ENCODE results near the gene KMT2A.
"Not testable (repeated sequence)": the region's sequence is repeated elsewhere in the genome, so short reads cannot be mapped to it uniquely, and the experiment has no call there.

Gene KMT2A

GRCh38 chr11:118481238-118481637, 44.9 kb downstream of the KMT2A start:
- not testable (repeated sequence) for H3K27ac ChIP-seq; DNase-seq (ENCODE audit: low read depth, low spot score)

- no peak overlapping the region for H3K27ac ChIP-seq
- DNase-seq (ENCODE audit: low read depth, low spot score), result no peak
Observed at GRCh38 chr11:118484405-118484804, 48.1 kb downstream of the KMT2A start.

DNA sequence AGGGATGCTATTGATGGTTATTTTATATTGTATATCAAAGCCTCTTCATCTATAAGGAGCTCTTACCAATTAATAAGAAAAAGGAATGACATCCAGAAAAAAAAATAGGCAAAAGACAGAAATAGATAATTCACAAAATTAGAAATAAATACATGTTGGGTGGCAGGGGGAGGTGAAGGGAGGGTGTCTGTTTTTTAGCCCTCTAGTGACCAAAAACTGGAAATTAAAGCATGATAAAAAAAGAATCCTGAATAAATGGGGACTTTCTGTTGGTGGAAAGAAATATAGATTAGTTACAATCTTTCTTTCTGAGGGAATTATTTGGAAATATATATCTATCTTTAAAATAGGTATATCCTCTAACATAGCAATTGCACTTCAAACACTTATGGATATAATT, 49.0 kb downstream of the KMT2A start:
- no peak for DNase-seq (ENCODE audit: low read depth, low spot score)
- no peak overlapping the region for H3K27ac ChIP-seq

DNA sequence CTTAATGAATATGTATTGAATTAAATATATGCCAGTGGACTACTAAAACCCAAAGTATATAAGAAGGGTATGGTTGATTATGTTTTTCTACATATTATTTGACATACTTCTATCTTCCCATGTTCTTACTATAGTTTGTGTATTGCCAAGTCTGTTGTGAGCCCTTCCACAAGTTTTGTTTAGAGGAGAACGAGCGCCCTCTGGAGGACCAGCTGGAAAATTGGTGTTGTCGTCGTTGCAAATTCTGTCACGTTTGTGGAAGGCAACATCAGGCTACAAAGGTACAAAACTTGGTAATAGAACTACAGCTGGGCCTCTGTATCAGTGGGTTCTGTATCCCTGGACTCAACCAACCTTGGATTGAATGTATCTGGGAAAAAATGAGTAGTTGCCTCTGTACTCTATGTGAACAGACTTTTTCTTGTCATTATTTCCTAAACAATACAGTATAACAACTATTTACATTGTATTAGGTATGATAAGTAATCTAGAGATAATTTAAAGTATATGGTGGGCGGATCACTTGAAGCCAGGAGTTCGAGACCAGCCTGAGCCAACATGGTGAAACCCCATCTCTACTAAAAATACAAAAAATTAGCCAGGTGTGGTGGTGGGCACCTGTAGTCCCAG, 52.3 kb downstream of the KMT2A start:
- H3K27ac ChIP-seq, result no peak overlapping the region
- DNase-seq (ENCODE audit: low read depth, low spot score), result peak; percentile 16

DNA sequence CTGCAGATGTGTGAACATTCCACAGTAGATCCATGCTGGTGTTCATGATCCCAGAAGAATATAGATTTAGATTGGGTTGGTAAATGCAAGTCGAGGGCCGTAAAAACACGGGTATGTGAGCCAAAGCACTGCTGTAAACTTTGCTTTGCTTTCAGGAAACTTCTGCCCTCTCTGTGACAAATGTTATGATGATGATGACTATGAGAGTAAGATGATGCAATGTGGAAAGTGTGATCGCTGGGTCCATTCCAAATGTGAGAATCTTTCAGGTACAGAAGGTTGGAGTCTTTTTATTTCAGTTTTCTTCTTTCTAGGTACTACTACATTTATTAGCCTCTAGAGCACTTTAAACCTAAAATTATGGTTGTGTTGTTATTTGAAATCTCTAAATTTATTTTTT, 54.7 kb downstream of the KMT2A start:
- DNase-seq (ENCODE audit: low read depth, low spot score), result no peak
- H3K27ac ChIP-seq, result no peak overlapping the region

GRCh38 chr11:118497831-118498230, 61.5 kb downstream of the KMT2A start:
- H3K27ac ChIP-seq, result no peak overlapping the region
- DNase-seq (ENCODE audit: low read depth, low spot score), result no peak

- no peak overlapping the region for H3K27ac ChIP-seq
- DNase-seq (ENCODE audit: low read depth, low spot score), result no peak
Observed at GRCh38 chr11:118503216-118503615, 66.9 kb downstream of the KMT2A start.

DNA sequence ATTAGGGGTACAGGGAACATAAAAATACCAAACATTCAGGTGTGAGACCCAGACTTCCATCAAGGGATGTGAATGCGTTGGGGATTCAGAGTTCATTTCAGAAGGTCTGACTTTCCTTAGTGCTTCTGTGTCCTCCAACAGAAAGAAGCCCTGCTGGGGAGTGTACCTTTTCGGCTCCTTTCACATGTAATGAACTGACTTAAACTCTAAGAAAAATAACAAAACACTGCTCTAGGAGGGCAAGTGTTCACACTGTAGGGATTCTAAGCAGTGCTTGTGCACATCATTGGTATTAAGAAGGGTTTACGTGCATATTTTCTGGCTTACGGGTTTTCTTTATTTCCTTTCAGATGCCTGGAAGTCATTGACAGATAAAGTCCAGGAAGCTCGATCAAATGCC, 75.3 kb downstream of the KMT2A start:
- H3K27ac ChIP-seq, result no peak overlapping the region
- no peak for DNase-seq (ENCODE audit: low read depth, low spot score)

GRCh38 chr11:118514103-118514502, 77.8 kb downstream of the KMT2A start:
- no peak for DNase-seq (ENCODE audit: low read depth, low spot score)
- no peak overlapping the region for H3K27ac ChIP-seq

DNA sequence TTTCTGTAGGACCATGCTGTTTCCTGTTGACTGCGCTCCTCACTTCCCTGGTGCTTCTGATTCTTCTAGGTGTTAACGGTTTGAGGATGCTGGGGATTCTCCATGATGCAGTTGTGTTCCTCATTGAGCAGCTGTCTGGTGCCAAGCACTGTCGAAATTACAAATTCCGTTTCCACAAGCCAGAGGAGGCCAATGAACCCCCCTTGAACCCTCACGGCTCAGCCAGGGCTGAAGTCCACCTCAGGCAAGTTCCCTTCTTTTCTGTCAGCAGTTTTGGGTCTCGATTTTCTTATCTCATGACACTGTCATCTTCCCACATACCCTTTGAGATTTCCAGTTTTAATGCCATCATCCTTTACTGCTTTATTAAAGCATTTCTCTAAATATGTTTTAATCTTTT, 83.3 kb downstream of the KMT2A start:
- no peak overlapping the region for H3K27ac ChIP-seq
- DNase-seq (ENCODE audit: low read depth, low spot score), result no peak

DNA sequence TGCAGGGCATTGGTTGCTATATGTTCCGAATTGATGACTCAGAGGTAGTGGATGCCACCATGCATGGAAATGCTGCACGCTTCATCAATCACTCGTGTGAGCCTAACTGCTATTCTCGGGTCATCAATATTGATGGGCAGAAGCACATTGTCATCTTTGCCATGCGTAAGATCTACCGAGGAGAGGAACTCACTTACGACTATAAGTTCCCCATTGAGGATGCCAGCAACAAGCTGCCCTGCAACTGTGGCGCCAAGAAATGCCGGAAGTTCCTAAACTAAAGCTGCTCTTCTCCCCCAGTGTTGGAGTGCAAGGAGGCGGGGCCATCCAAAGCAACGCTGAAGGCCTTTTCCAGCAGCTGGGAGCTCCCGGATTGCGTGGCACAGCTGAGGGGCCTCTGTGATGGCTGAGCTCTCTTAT, 85.6 kb downstream of the KMT2A start:
- no peak overlapping the region for H3K27ac ChIP-seq
- DNase-seq (ENCODE audit: low read depth, low spot score), result no peak

DNA sequence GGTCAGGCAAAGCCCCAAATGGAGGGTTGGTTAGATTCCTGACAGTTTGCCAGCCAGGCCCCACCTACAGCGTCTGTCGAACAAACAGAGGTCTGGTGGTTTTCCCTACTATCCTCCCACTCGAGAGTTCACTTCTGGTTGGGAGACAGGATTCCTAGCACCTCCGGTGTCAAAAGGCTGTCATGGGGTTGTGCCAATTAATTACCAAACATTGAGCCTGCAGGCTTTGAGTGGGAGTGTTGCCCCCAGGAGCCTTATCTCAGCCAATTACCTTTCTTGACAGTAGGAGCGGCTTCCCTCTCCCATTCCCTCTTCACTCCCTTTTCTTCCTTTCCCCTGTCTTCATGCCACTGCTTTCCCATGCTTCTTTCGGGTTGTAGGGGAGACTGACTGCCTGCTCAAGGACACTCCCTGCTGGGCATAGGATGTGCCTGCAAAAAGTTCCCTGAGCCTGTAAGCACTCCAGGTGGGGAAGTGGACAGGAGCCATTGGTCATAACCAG, 86.3 kb downstream of the KMT2A start:
- no peak for DNase-seq (ENCODE audit: low read depth, low spot score)
- H3K27ac ChIP-seq, result no peak overlapping the region

DNA sequence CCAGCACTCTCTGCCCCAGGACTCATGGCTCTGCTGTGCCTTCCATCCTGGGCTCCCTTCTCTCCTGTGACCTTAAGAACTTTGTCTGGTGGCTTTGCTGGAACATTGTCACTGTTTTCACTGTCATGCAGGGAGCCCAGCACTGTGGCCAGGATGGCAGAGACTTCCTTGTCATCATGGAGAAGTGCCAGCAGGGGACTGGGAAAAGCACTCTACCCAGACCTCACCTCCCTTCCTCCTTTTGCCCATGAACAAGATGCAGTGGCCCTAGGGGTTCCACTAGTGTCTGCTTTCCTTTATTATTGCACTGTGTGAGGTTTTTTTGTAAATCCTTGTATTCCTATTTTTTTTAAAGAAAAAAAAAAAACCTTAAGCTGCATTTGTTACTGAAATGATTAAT, 88.1 kb downstream of the KMT2A start:
- no peak for DNase-seq (ENCODE audit: low read depth, low spot score)
- H3K27ac ChIP-seq, result no peak overlapping the region

DNA sequence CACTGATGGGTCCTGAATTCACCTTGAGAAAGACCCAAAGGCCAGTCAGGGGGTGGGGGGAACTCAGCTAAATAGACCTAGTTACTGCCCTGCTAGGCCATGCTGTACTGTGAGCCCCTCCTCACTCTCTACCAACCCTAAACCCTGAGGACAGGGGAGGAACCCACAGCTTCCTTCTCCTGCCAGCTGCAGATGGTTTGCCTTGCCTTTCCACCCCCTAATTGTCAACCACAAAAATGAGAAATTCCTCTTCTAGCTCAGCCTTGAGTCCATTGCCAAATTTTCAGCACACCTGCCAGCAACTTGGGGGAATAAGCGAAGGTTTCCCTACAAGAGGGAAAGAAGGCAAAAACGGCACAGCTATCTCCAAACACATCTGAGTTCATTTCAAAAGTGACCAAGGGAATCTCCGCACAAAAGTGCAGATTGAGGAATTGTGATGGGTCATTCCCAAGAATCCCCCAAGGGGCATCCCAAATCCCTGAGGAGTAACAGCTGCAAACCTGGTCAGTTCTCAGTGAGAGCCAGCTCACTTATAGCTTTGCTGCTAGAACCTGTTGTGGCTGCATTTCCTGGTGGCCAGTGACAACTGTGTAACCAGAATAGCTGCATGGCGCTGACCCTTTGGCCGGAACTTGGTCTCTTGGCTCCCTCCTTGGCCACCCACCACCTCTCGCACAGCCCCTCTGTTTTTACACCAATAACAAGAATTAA, 88.6 kb downstream of the KMT2A start:
- no peak for DNase-seq (ENCODE audit: low read depth, low spot score)
- H3K27ac ChIP-seq, result no peak overlapping the region

DNA sequence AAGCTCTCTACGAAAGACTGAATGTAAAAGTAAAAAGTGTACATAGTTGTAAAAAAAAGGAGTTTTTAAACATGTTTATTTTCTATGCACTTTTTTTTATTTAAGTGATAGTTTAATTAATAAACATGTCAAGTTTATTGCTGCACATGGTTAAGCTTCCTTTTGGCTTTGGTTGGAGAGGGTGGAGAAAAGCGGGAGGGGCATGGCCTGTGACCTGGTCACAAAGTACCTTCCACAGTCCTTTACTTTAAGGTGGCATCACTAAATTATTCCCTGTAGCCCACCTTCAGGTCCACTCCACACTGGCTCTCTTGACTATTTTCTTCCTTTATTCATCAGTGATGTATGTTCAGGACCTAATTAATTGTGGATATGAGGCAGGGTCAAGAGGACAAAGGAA, 90.4 kb downstream of the KMT2A start:
- DNase-seq (ENCODE audit: low read depth, low spot score), result no peak
- no peak overlapping the region for H3K27ac ChIP-seq

DNA sequence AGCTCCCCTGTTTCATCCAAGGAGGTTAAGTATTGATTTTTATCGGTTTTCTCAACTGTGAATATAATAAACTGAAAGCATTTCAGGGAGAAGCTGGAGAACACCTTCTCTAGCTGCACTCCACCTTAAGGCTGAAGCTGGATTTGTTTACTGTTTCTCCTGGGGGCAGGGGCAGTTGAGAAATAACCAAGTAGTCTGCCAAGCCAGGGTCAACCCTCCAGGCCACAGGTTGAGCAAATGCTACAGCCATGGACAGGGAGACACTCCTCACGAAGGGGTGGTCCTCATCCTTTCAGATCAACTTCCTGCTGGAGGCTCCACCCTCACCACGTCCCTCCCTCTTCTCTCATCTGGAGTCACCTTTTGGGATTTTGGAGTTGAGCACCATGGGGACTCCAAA, 90.8 kb downstream of the KMT2A start, which contains the start of gene TTC36:
Gene TTC36, plus strand, starts transcription at position 366 of the 400 bp plus-strand sequence. Its CDS starts 21 bp downstream, at position 387.
- no peak for DNase-seq (ENCODE audit: low read depth, low spot score)
- no peak within 1 kb of the TSS for H3K27ac ChIP-seq

DNA sequence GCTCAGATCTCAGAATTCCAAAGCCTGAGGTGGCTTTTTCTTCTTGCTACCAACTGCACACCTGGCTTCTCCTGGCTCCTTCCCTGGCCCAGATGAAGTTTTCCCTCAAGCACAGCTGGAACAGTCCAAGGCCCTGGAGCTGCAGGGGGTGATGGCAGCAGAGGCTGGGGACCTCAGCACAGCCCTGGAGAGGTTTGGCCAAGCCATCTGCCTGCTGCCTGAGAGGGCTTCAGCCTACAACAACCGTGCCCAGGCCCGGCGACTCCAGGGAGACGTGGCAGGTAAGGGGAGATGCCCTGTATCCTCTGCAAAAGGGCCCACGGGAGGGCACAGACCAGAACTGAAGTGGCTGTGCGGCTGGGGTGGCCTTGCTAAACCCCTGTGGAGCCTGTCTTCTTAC, 92.2 kb downstream of the KMT2A start:
- no peak overlapping the region for H3K27ac ChIP-seq
- no peak for DNase-seq (ENCODE audit: low read depth, low spot score)

GRCh38 chr11:118529584-118530175, 93.4 kb downstream of the KMT2A start:
- no peak overlapping the region for H3K27ac ChIP-seq
- no peak for DNase-seq (ENCODE audit: low read depth, low spot score)

DNA sequence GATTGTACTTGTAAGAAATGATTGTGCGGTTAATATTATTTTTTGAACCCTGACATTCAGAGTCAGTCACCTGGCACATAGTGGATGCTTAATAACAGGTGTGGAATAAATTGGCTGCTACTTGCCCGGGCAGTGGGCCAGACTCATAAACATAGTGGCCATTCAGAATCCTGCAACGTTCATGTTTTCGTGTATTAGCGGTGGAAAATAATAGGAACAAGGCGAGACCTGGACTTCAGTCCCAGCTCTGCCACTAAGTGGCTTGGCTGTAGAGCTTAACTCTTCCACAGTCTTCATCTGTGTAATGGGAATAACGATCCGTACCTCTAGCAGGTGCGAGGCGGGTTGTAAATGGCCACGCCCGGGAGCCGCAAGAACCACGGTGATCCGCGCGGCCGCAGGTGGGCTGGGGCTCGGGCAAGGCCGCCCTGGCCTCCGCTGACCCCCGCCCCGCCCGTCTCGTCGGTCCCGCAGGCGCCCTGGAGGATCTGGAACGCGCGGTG, 93.9 kb downstream of the KMT2A start:
- DNase-seq (ENCODE audit: low read depth, low spot score), result no peak
- no peak overlapping the region for H3K27ac ChIP-seq

DNA sequence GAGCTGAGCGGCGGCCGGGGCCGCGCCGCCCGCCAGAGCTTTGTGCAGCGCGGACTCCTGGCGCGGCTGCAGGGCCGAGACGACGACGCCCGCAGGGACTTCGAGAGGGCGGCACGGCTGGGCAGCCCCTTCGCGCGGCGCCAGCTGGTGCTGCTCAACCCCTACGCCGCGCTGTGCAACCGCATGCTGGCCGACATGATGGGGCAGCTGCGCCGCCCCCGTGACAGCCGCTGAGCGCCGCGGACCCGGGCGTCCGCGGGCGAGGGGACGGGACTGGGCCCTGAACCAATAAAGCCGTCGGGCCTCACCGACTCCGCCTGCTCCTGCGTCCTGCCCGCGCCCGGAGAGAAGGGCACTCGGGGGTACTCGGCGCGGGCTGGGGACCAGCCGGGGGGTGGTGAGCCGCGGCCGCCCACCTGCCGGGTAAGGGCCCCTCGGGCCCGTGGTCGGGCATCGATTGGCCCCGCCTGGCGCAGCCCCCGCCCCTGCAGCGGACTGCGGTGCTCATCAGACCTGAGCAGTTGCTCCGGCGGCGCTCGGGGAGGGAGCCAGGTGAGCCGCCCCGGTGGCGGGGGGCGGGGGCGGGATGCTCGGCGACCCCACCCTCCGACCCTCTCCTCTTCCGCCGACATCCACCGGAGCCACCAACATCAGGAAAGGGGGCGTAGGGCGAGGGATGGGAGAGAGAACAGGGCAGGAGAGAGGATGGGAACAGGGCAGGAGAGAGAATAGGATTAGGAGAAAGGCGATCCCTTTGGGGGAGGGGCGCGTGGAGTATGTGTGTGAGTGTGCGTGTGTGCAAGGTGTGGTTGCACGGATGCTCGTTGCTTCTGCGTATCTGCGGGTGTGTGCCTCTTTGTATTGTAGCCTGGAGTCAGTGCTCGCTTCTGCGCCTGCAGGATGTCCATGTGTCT, 94.6 kb downstream of the KMT2A start, which contains the start of gene TMEM25:
Gene TMEM25, plus strand, starts transcription at position 510 of the 914 bp plus-strand sequence. CDS start 610 bp downstream, outside the sequence.
- H3K27ac ChIP-seq, result no peak within 1 kb of the TSS
- no peak for DNase-seq (ENCODE audit: low read depth, low spot score)
